H1 (cell line): Measurements from ENCODE around the gene ZBTB16. TPM values are rescaled to one million over a fixed set of nuclear protein-coding genes. Genes with fewer than 3 reads are reported as not detected.

ENCODE experiments used
- CBX5 ChIP-seq: fragments of 300-800, 300-1000 bp; sonication (generic); IDR thresholded peaks from 2 replicates; pipeline ENCODE4 v1.7.1; 2016; ENCODE audit warnings: antibody characterized with exemption, low read length, low read depth
- CBX8 ChIP-seq: fragments of 300-800, 300-1000 bp; sonication (generic); IDR thresholded peaks from 2 replicates; pipeline ENCODE4 v1.7.1; 2016; ENCODE audit warnings: low read depth, low read length, borderline replicate concordance
- EP300 ChIP-seq, 2 experiments: IDR thresholded peaks; 1 replicate in 1 of 2; 2 replicates in 1 of 2; pipeline ENCODE4 v1.6.1; 2011 to 2012; ENCODE audit warnings: low read depth in 2 of 2, low read length in 2 of 2, mild to moderate bottlenecking in 2 of 2, borderline replicate concordance in 1 of 2, inconsistent platforms in 1 of 2, moderate library complexity in 1 of 2
- TAF7 ChIP-seq: optimal IDR thresholded peaks from 2 replicates; pipeline ENCODE3; 2011; ENCODE audit warnings: low read depth, mild to moderate bottlenecking, inconsistent platforms, low read length, moderate library complexity, borderline replicate concordance
- polyA plus RNA-seq, 7 experiments: library from polyadenylated mRNA; depleted of rRNA in 3 of 7; stranded (reverse) in 5 of 7; unstranded in 2 of 7; fragments of >200 nt in 5 of 7; fragments of 200-250 nt in 2 of 7; gene quantifications; 1 replicate in 5 of 7; 2 replicates in 1 of 7; 4 replicates in 1 of 7; pipeline versions ENCODE4 v1.2.1 to v1.2.3, GENCODE V29; 2011 to 2013; ENCODE audit warnings: missing spikeins in 2 of 7, mixed read lengths in 2 of 7
- total RNA-seq: library from RNA; stranded (reverse); fragmentation: NEBNext Ultra II Directional; extraction: Animal tissue kit (Norgen Biotek cat#: 25700); gene quantifications from 2 replicates; pipeline ENCODE4 v1.2.1, GENCODE V29; 2021

Gene ZBTB16
- total and polyA plus RNA-seq, 2 of the 8 experiments (the other 6 are each of a cell fraction or from before 2014, with no cell fraction given), result 0.12 to 0.61 TPM

DNA sequence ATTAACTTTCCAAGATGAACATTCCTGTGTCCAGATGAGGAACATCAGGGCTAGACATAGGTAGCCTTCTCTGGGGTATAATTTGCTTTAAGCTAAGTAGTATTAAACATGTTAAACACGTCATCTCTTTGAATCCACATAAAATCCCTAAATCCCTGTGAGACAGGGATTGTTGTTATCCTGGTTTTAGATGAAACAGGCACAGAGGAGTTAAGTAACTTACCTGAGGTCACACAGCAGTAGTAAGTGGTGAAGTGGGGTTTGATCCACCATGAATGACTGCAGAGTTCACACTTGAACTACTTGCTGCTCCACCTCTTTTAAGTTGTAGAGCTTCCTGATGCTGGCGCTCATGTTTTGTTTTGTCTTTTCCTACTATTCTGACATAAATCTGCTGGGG, 154.1 kb downstream of the ZBTB16 start (continued):
- no peak for TF ChIP-seq CBX8
- TF ChIP-seq TAF7, result no peak
- TF ChIP-seq CBX5, result no peak
- TF ChIP-seq EP300 (IDR thresholded peaks at IDR 0.05; ENCODE audit: borderline replicate concordance in 1 of 2, low read depth in 2 of 2, low read length in 2 of 2), result no peak
